MM.1S (cell line): ENCODE results near the gene DMPK.

Experiments
- DNase-seq: peaks from one replicate; pipeline ENCODE4 v3.0.0-alpha.2; 2015
- H2AFZ ChIP-seq: fragments of 300-600 bp; sonication (generic); 2 replicates; pipeline ENCODE4 v1.6.0; 2016; ENCODE audit warnings: antibody characterized with exemption, low read length
- H3F3A ChIP-seq: fragments of 300-600 bp; sonication (generic); 2 replicates; pipeline ENCODE4 v1.6.1; 2016; ENCODE audit warnings: mild to moderate bottlenecking, antibody characterized with exemption, low read length, moderate library complexity, mixed read lengths; ENCODE audit not compliant: insufficient read depth
- H3K27ac ChIP-seq: fragments of 300-600 bp; sonication (generic); 2 replicates; pipeline ENCODE4 v1.5.1; 2016; ENCODE audit warnings: mild to moderate bottlenecking, low read length
- H3K27me3 ChIP-seq: fragments of 300-600 bp; sonication (generic); replicated peaks from 2 replicates; pipeline ENCODE4 v1.6.0; 2016; ENCODE audit warnings: low read length; ENCODE audit not compliant: insufficient read depth
- H3K36me3 ChIP-seq: fragments of 300-600 bp; sonication (generic); replicated peaks from 2 replicates; pipeline ENCODE4 v1.6.1; 2016; ENCODE audit warnings: mild to moderate bottlenecking, low read length, mixed read lengths; ENCODE audit not compliant: insufficient read depth
- H3K4me1 ChIP-seq: fragments of 300-600 bp; sonication (generic); 2 replicates; pipeline ENCODE4 v1.6.1; 2016; ENCODE audit warnings: low read length, mixed read lengths
- H3K4me2 ChIP-seq: fragments of 300-600 bp; sonication (generic); 2 replicates; pipeline ENCODE4 v1.6.0; 2016; ENCODE audit warnings: low read depth, low read length
- H3K4me3 ChIP-seq: fragments of 300-600 bp; sonication (generic); 2 replicates; pipeline ENCODE4 v1.5.1; 2016; ENCODE audit warnings: low read length, mixed read lengths
- H3K79me2 ChIP-seq: fragments of 300-600 bp; sonication (generic); 2 replicates; pipeline ENCODE4 v1.6.1; 2016; ENCODE audit warnings: mixed run types, low read length, mixed read lengths
- H3K9ac ChIP-seq: fragments of 300-600 bp; sonication (generic); 2 replicates; pipeline ENCODE4 v1.6.1; 2016; ENCODE audit warnings: low read length, mixed read lengths
- H3K9me2 ChIP-seq: fragments of 300-600 bp; sonication (generic); replicated peaks from 2 replicates; pipeline ENCODE4 v1.6.1; 2016; ENCODE audit warnings: mild to moderate bottlenecking, low read length, mixed read lengths; ENCODE audit not compliant: insufficient read depth
- H3K9me3 ChIP-seq: fragments of 300-600 bp; sonication (generic); replicated peaks from 2 replicates; pipeline ENCODE4 v1.6.1; 2016; ENCODE audit warnings: mild to moderate bottlenecking, low read length, mixed read lengths; ENCODE audit not compliant: insufficient read depth
- H4K20me1 ChIP-seq: fragments of 300-600 bp; sonication (generic); 2 replicates; pipeline ENCODE4 v1.6.1; 2016; ENCODE audit warnings: mild to moderate bottlenecking, low read length, moderate library complexity, mixed read lengths; ENCODE audit not compliant: insufficient read depth
- CTCF ChIP-seq: fragments of 300-600 bp; sonication (generic); IDR thresholded peaks from 2 replicates; pipeline ENCODE4 v1.5.1; 2016; ENCODE audit warnings: antibody characterized with exemption, low read length, mixed read lengths
- EZH2 ChIP-seq: fragments of 300-600 bp; sonication (generic); optimal IDR thresholded peaks from 2 replicates; pipeline ENCODE3; 2017; ENCODE audit warnings: low read depth, mild to moderate bottlenecking, antibody characterized with exemption, low read length, mixed read lengths
- EZH2phosphoT487 ChIP-seq: fragments of 300-600 bp; sonication (generic); IDR thresholded peaks from 2 replicates; pipeline ENCODE4 v1.6.1; 2018; ENCODE audit warnings: antibody characterized with exemption, low read length

The DMPK gene

DNA sequence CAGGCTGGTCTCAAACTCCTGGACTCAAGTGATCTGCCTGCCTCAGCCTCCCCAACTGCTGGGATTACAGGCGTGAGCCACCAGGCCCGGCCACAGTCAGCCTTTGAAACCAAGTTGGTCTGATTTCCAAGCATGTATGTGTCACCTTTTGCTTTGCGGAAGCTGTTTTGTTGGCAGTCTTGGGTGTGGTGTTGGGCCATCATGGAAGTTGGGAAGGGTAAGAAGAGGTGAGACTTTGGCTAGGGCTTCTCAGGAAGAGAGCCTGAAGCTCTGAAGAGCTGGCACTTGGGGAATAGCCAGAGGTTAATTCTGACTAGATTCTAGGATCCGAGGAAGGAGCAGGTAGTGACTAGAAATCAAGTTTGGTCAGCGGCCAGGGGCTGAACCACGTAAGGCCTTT, 30.0 kb upstream of the DMPK start:
- Histone ChIP-seq H3K4me3 (no peak overlapping the region), H3F3A (peaks cover 7% of the 10 kb centered on the region), H3K4me1 (peaks cover 12% of the 10 kb centered on the region), H3K4me2 (no peak overlapping the region), H2AFZ (no peak overlapping the region), H3K9me3 (no peaks in the 10 kb centered on the region), H4K20me1 (no peaks in the 10 kb centered on the region), H3K79me2 (no peaks in the 10 kb centered on the region), H3K27me3 (no peaks in the 10 kb centered on the region), H3K9ac (no peak overlapping the region), H3K27ac (no peak overlapping the region), H3K36me3 (no peaks in the 10 kb centered on the region), H3K9me2 (no peaks in the 10 kb centered on the region)
- TF ChIP-seq CTCF (no peak), EZH2phosphoT487 (no peak), EZH2 (no peak)
- DNase-seq = no peak

DNA sequence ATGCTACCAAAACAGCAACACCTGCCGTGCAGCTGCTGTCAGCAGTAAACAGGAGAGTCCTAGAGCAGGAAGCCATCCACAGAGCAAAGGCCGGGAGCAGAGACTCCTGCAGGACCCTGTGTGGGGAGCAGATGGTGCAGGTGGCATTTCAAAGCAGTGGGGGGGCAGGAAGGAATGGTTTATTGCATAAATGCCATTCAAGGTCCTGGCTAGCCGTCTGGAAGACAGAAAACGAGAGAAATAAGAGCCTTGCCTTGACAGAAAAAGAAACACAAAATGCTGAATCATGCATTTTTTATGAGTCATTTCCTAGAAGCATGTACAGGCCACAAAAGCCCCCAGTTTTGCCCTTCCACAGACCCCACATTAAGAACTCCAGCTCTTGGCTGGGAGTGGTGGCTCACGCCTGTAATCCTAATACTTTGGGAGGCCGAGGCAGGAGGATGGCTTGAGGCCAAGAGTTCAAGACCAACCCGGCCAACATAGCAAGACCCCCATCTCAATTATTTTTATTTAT, 27.4 kb upstream of the DMPK start:
- peak overlapping the region; percentile 87 for H2AFZ ChIP-seq
- peaks cover 7% of the 10 kb centered on the region for H3F3A ChIP-seq
- TF ChIP-seq CTCF (no peak), EZH2phosphoT487 (no peak), EZH2 (no peak)
- H3K9me2 ChIP-seq = no peaks in the 10 kb centered on the region
- H3K9ac ChIP-seq = peak overlapping the region; percentile 38
- H3K9me3 ChIP-seq = no peaks in the 10 kb centered on the region
- H3K79me2 ChIP-seq = no peaks in the 10 kb centered on the region
- peak; percentile 82 for DNase-seq
- peaks cover 12% of the 10 kb centered on the region for H3K4me1 ChIP-seq
- no peaks in the 10 kb centered on the region for H4K20me1 ChIP-seq
- H3K36me3 ChIP-seq = no peaks in the 10 kb centered on the region
- H3K27me3 ChIP-seq = no peaks in the 10 kb centered on the region
- peak overlapping the region; percentile 61 for H3K4me2 ChIP-seq
- H3K27ac ChIP-seq = peak overlapping the region; percentile 79
- peak overlapping the region; percentile 15; the same call in 1 of the 2 replicates for H3K4me3 ChIP-seq

DNA sequence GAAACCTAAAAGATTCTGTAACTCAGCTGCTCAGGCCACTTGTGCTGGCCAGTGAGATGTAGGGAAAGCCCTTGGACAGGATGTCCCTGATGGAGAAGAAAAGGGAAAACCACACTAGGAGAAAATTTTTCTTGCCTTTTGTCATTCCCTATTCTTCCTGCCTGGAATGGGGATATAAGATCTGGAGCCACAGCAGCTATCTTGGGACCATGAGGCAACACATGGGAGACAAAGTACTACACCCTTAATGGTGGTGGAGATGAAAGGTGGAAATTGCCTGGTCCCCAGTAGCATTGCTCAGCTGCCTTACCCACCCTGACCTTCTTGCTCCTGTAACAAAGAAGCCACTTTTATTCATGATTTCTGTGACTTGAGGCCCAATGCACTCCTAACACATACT, 23.4 kb upstream of the DMPK start:
- no peaks in the 10 kb centered on the region for H3K27me3 ChIP-seq
- H3K4me2 ChIP-seq = no peak overlapping the region
- no peaks in the 10 kb centered on the region for H3K79me2 ChIP-seq
- H4K20me1 ChIP-seq = no peaks in the 10 kb centered on the region
- H2AFZ ChIP-seq = no peak overlapping the region
- TF ChIP-seq CTCF (no peak), EZH2phosphoT487 (no peak), EZH2 (no peak)
- DNase-seq = no peak
- H3K27ac ChIP-seq = no peak overlapping the region
- peaks cover 7% of the 10 kb centered on the region for H3F3A ChIP-seq
- no peaks in the 10 kb centered on the region for H3K9me2 ChIP-seq
- H3K9me3 ChIP-seq = no peaks in the 10 kb centered on the region
- no peak overlapping the region for H3K9ac ChIP-seq
- H3K4me1 ChIP-seq = peaks cover 12% of the 10 kb centered on the region
- H3K36me3 ChIP-seq = no peaks in the 10 kb centered on the region
- H3K4me3 ChIP-seq = no peak overlapping the region
